ENCODE results near the gene GLRX. TPM values are rescaled to one million over a fixed set of nuclear protein-coding genes. Genes with fewer than 3 reads are reported as not detected.

Gene GLRX
- total and polyA plus RNA-seq, 2 of the 13 experiments (the other 11 are each of a cell fraction or from before 2014, with no cell fraction given): 63.8 to 499 TPM

DNA sequence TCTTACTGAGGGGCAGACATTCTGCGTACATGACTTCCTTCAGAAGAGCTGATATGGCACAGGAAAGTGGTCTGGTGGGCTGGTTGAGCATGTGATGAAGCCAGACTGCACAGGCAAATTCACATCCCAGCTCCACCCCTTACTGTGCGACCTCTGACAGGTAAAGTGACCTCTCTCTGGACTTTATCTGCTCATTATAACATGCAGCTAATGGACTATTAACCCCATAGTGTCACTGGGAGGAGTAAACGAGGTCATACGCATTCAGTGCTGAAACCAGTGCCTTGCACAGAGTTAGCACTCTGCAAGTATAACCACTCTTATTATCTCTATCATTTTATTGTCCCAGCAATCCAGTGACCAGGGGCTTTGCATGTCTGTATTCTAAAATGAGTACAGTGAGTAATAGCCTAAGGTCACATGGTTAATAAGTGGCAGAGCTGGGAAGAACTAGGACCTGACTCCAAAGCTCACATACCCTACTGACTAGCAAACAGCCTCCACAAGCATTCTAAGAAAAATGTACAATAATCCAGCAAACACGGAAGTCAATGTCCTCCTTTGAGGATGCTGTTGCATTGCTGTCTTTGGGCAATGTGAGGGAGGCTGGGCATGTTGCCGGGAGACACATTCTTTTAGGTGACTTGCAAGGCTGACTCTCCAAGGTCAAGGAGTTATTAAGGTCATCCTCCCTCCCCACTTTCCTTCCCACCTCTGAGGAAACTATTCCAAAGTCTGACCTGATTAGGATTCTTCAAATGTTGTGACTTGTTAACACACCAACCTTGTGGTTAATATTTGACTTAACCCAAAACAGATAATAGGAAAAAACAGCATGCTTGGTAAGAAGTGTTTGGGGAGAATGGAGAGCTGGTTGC, 19.0 kb downstream of the GLRX start (continued):
- TF ChIP-seq, protein P1, sequence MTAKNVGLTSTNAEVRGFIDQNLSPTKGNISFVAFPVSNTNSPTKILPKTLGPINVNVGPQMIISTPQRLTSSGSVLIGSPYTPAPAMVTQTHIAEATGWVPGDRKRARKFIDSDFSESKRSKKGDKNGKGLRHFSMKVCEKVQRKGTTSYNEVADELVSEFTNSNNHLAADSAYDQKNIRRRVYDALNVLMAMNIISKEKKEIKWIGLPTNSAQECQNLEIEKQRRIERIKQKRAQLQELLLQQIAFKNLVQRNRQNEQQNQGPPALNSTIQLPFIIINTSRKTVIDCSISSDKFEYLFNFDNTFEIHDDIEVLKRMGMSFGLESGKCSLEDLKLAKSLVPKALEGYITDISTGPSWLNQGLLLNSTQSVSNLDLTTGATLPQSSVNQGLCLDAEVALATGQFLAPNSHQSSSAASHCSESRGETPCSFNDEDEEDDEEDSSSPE (CRISPR knock-in tag; IDR thresholded peaks at IDR 0.05): no peak
- TF ChIP-seq SAFB2 (CRISPR knock-in tag; IDR thresholded peaks at IDR 0.05; ENCODE audit: borderline replicate concordance, low read depth): peak; percentile 45; the same call in 1 of the 2 replicates
- no peak for TF ChIP-seq U2AF1 (optimal IDR thresholded peaks at IDR 0.05; ENCODE audit: low read depth, low read length)
- TF ChIP-seq ZC3H13 (CRISPR knock-in tag; IDR thresholded peaks at IDR 0.05): no peak
- peak; percentile 88; the same call in 1 of the 2 replicates for TF ChIP-seq ZNF441 (CRISPR knock-in tag; IDR thresholded peaks at IDR 0.05; ENCODE audit: borderline replicate concordance)
- TF ChIP-seq, protein P2, sequence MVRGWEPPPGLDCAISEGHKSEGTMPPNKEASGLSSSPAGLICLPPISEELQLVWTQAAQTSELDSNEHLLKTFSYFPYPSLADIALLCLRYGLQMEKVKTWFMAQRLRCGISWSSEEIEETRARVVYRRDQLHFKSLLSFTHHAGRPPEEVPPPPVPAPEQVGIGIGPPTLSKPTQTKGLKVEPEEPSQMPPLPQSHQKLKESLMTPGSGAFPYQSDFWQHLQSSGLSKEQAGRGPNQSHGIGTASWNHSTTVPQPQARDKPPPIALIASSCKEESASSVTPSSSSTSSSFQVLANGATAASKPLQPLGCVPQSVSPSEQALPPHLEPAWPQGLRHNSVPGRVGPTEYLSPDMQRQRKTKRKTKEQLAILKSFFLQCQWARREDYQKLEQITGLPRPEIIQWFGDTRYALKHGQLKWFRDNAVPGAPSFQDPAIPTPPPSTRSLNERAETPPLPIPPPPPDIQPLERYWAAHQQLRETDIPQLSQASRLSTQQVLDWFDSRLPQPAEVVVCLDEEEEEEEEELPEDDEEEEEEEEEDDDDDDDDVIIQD (CRISPR knock-in tag; IDR thresholded peaks at IDR 0.05; ENCODE audit: low read depth): peak; percentile 63; the same call in 1 of the 2 replicates
- TF ChIP-seq, protein P3, sequence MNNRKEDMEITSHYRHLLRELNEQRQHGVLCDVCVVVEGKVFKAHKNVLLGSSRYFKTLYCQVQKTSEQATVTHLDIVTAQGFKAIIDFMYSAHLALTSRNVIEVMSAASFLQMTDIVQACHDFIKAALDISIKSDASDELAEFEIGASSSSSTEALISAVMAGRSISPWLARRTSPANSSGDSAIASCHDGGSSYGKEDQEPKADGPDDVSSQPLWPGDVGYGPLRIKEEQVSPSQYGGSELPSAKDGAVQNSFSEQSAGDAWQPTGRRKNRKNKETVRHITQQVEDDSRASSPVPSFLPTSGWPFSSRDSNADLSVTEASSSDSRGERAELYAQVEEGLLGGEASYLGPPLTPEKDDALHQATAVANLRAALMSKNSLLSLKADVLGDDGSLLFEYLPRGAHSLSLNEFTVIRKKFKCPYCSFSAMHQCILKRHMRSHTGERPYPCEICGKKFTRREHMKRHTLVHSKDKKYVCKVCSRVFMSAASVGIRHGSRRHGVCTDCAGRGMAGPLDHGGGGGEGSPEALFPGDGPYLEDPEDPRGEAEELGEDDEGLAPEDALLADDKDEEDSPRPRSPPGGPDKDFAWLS (CRISPR knock-in tag; IDR thresholded peaks at IDR 0.05; ENCODE audit: borderline replicate concordance): no peak
- no peak for TF ChIP-seq SRSF1 (optimal IDR thresholded peaks at IDR 0.05; ENCODE audit: low read depth, low read length)
- no peak for TF ChIP-seq TMF1 (CRISPR knock-in tag; IDR thresholded peaks at IDR 0.05; ENCODE audit: low read depth)
- peak; percentile 66 for TF ChIP-seq GATAD2A (CRISPR knock-in tag; IDR thresholded peaks at IDR 0.05)
- no peak for TF ChIP-seq TEAD2 (CRISPR knock-in tag; IDR thresholded peaks at IDR 0.05)
- TF ChIP-seq ZNF317 (CRISPR knock-in tag; IDR thresholded peaks at IDR 0.05): no peak
- TF ChIP-seq, protein P4, sequence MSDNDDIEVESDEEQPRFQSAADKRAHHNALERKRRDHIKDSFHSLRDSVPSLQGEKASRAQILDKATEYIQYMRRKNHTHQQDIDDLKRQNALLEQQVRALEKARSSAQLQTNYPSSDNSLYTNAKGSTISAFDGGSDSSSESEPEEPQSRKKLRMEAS (IDR thresholded peaks at IDR 0.05): no peak
- TF ChIP-seq, protein P5, sequence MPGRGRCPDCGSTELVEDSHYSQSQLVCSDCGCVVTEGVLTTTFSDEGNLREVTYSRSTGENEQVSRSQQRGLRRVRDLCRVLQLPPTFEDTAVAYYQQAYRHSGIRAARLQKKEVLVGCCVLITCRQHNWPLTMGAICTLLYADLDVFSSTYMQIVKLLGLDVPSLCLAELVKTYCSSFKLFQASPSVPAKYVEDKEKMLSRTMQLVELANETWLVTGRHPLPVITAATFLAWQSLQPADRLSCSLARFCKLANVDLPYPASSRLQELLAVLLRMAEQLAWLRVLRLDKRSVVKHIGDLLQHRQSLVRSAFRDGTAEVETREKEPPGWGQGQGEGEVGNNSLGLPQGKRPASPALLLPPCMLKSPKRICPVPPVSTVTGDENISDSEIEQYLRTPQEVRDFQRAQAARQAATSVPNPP (CRISPR knock-in tag; IDR thresholded peaks at IDR 0.05): no peak
- TF ChIP-seq IRF2 (CRISPR knock-in tag; IDR thresholded peaks at IDR 0.05): 0 out of 2 replicates have a peak, but pooled peaks have one; percentile 23
- no peak for TF ChIP-seq BORCS8-MEF2B (CRISPR knock-in tag; IDR thresholded peaks at IDR 0.05)
- no peak for TF ChIP-seq SP2 (CRISPR knock-in tag; IDR thresholded peaks at IDR 0.05)
- TF ChIP-seq TGIF2 (CRISPR knock-in tag; IDR thresholded peaks at IDR 0.05): no peak
- TF ChIP-seq ZNF44 (CRISPR knock-in tag; IDR thresholded peaks at IDR 0.05): no peak
- no peak for TF ChIP-seq RFXAP (CRISPR knock-in tag; IDR thresholded peaks at IDR 0.05; ENCODE audit: borderline replicate concordance)
- TF ChIP-seq, protein P6, sequence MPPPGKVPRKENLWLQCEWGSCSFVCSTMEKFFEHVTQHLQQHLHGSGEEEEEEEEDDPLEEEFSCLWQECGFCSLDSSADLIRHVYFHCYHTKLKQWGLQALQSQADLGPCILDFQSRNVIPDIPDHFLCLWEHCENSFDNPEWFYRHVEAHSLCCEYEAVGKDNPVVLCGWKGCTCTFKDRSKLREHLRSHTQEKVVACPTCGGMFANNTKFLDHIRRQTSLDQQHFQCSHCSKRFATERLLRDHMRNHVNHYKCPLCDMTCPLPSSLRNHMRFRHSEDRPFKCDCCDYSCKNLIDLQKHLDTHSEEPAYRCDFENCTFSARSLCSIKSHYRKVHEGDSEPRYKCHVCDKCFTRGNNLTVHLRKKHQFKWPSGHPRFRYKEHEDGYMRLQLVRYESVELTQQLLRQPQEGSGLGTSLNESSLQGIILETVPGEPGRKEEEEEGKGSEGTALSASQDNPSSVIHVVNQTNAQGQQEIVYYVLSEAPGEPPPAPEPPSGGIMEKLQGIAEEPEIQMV (CRISPR knock-in tag; IDR thresholded peaks at IDR 0.05; ENCODE audit: low read depth): no peak
- no peak for TF ChIP-seq ZNF879 (CRISPR knock-in tag; IDR thresholded peaks at IDR 0.05)
- TF ChIP-seq IKZF4 (CRISPR knock-in tag; IDR thresholded peaks at IDR 0.05; ENCODE audit: borderline replicate concordance, low read depth, not compliant biosample characterization): no peak

All from HepG2 (cell line).